Measurements from ENCODE around the gene FBXW8.

GRCh38 chr12:117080661-117081144, 170.0 kb downstream of the FBXW8 start:
- TF ChIP-seq, protein P1, sequence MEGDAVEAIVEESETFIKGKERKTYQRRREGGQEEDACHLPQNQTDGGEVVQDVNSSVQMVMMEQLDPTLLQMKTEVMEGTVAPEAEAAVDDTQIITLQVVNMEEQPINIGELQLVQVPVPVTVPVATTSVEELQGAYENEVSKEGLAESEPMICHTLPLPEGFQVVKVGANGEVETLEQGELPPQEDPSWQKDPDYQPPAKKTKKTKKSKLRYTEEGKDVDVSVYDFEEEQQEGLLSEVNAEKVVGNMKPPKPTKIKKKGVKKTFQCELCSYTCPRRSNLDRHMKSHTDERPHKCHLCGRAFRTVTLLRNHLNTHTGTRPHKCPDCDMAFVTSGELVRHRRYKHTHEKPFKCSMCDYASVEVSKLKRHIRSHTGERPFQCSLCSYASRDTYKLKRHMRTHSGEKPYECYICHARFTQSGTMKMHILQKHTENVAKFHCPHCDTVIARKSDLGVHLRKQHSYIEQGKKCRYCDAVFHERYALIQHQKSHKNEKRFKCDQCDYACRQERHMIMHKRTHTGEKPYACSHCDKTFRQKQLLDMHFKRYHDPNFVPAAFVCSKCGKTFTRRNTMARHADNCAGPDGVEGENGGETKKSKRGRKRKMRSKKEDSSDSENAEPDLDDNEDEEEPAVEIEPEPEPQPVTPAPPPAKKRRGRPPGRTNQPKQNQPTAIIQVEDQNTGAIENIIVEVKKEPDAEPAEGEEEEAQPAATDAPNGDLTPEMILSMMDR (IDR thresholded peaks at IDR 0.05; ENCODE audit: low read depth, low read length, poor library complexity, severe bottlenecking) = no peak
- TF ChIP-seq EZH2phosphoT487 (IDR thresholded peaks at IDR 0.05; ENCODE audit: borderline replicate concordance, low read length) = no peak
